ENCODE data around the gene ADRB2. TPM values are rescaled to one million over a fixed set of nuclear protein-coding genes. Genes with fewer than 3 reads are reported as not detected.

ADRB2 gene
- total and polyA plus RNA-seq, 9 donors: 0.41 to 1.4 (median 0.89) TPM

- H3K4me3 ChIP-seq (ENCODE audit: low read length): no peak overlapping the region
- H3K4me1 ChIP-seq (ENCODE audit: control insufficient read depth, insufficient read depth, low read length): no peaks in the 10 kb centered on the region
- no peak for DNase-seq
- WGBS (ENCODE audit: insufficient coverage): 100% methylated on average over 1 of the region's 1 CpG
- no peaks in the 10 kb centered on the region for H3K27me3 ChIP-seq (ENCODE audit: control insufficient read depth, insufficient read depth, low read length)
- no peak overlapping the region for H3K27ac ChIP-seq (ENCODE audit: low read length)
- H3K36me3 ChIP-seq (ENCODE audit: control insufficient read depth, insufficient read depth, low read length): no peaks in the 10 kb centered on the region
- H3K9me3 ChIP-seq (replicated peaks; ENCODE audit: control insufficient read depth, low read depth, low read length): no peaks in the 10 kb centered on the region
These were observed 14.1 kb downstream of the ADRB2 start for GRCh38 chr5:148840531-148840930.

- H3K4me1 ChIP-seq (ENCODE audit: control insufficient read depth, insufficient read depth, low read length): no peaks in the 10 kb centered on the region
- no peak overlapping the region for H3K27ac ChIP-seq (ENCODE audit: low read length)
These were observed 15.1 kb downstream of the ADRB2 start for GRCh38 chr5:148841519-148841918.

GRCh38 chr5:148842161-148842560 lies 15.8 kb downstream of the ADRB2 start:
- no peaks in the 10 kb centered on the region for H3K4me1 ChIP-seq (ENCODE audit: control insufficient read depth, insufficient read depth, low read length)
- WGBS (ENCODE audit: insufficient coverage): 71% methylated on average over 1 of the region's 2 CpGs
- H3K9me3 ChIP-seq (replicated peaks; ENCODE audit: control insufficient read depth, low read depth, low read length): no peaks in the 10 kb centered on the region
- no peak overlapping the region for H3K4me3 ChIP-seq (ENCODE audit: low read length)
- no peak overlapping the region for H3K27ac ChIP-seq (ENCODE audit: low read length)
- no peaks in the 10 kb centered on the region for H3K27me3 ChIP-seq (ENCODE audit: control insufficient read depth, insufficient read depth, low read length)
- H3K36me3 ChIP-seq (ENCODE audit: control insufficient read depth, insufficient read depth, low read length): no peaks in the 10 kb centered on the region
- DNase-seq: no peak

More at GRCh38 chr5:148841519-148841918, 15.1 kb downstream of the ADRB2 start:
- WGBS (ENCODE audit: insufficient coverage): 50% methylated on average over 2 of the region's 3 CpGs
- Histone ChIP-seq H3K4me3 (ENCODE audit: low read length) (no peak overlapping the region), H3K9me3 (replicated peaks; ENCODE audit: control insufficient read depth, low read depth, low read length) (no peaks in the 10 kb centered on the region), H3K36me3 (ENCODE audit: control insufficient read depth, insufficient read depth, low read length) (no peaks in the 10 kb centered on the region), H3K27me3 (ENCODE audit: control insufficient read depth, insufficient read depth, low read length) (no peaks in the 10 kb centered on the region)
- no peak for DNase-seq

GRCh38 chr5:148843510-148844318 lies 17.3 kb downstream of the ADRB2 start:
- Histone ChIP-seq H3K4me1 (ENCODE audit: control insufficient read depth, insufficient read depth, low read length) (no peaks in the 10 kb centered on the region), H3K27ac (ENCODE audit: low read length) (no peak overlapping the region), H3K36me3 (ENCODE audit: control insufficient read depth, insufficient read depth, low read length) (no peaks in the 10 kb centered on the region), H3K27me3 (ENCODE audit: control insufficient read depth, insufficient read depth, low read length) (no peaks in the 10 kb centered on the region), H3K9me3 (replicated peaks; ENCODE audit: control insufficient read depth, low read depth, low read length) (no peaks in the 10 kb centered on the region), H3K4me3 (ENCODE audit: low read length) (no peak overlapping the region)
- WGBS (ENCODE audit: insufficient coverage): 50% methylated on average over 3 of the region's 10 CpGs
- DNase-seq: peak; percentile 49

GRCh38 chr5:148844433-148845280 lies 18.2 kb downstream of the ADRB2 start:
- Histone ChIP-seq H3K4me1 (ENCODE audit: control insufficient read depth, insufficient read depth, low read length) (no peaks in the 10 kb centered on the region), H3K9me3 (replicated peaks; ENCODE audit: control insufficient read depth, low read depth, low read length) (no peaks in the 10 kb centered on the region), H3K27me3 (ENCODE audit: control insufficient read depth, insufficient read depth, low read length) (no peaks in the 10 kb centered on the region), H3K4me3 (ENCODE audit: low read length) (no peak overlapping the region), H3K36me3 (ENCODE audit: control insufficient read depth, insufficient read depth, low read length) (no peaks in the 10 kb centered on the region), H3K27ac (ENCODE audit: low read length) (no peak overlapping the region)
- 78% methylated on average over 5 of the region's 7 CpGs for WGBS (ENCODE audit: insufficient coverage)
- no peak for DNase-seq

- Histone ChIP-seq H3K27ac (ENCODE audit: low read length) (no peak overlapping the region), H3K36me3 (ENCODE audit: control insufficient read depth, insufficient read depth, low read length) (no peaks in the 10 kb centered on the region), H3K4me3 (ENCODE audit: low read length) (no peak overlapping the region), H3K9me3 (replicated peaks; ENCODE audit: control insufficient read depth, low read depth, low read length) (no peaks in the 10 kb centered on the region), H3K4me1 (ENCODE audit: control insufficient read depth, insufficient read depth, low read length) (no peaks in the 10 kb centered on the region), H3K27me3 (ENCODE audit: control insufficient read depth, insufficient read depth, low read length) (peaks cover 3% of the 10 kb centered on the region)
- no peak for DNase-seq
These were observed 20.5 kb downstream of the ADRB2 start for GRCh38 chr5:148846930-148847329.

- Histone ChIP-seq H3K4me1 (ENCODE audit: control insufficient read depth, insufficient read depth, low read length) (no peaks in the 10 kb centered on the region), H3K36me3 (ENCODE audit: control insufficient read depth, insufficient read depth, low read length) (no peaks in the 10 kb centered on the region), H3K27ac (ENCODE audit: low read length) (no peak overlapping the region), H3K9me3 (replicated peaks; ENCODE audit: control insufficient read depth, low read depth, low read length) (no peaks in the 10 kb centered on the region), H3K27me3 (ENCODE audit: control insufficient read depth, insufficient read depth, low read length) (peaks cover 3% of the 10 kb centered on the region), H3K4me3 (ENCODE audit: low read length) (no peak overlapping the region)
- DNase-seq: no peak
- no CpG with 5 or more reads among the region's 2 CpGs for WGBS (ENCODE audit: insufficient coverage)
These were observed 21.0 kb downstream of the ADRB2 start for GRCh38 chr5:148847456-148847855.

GRCh38 chr5:148848393-148849031 lies 22.1 kb downstream of the ADRB2 start:
- H3K27ac ChIP-seq (ENCODE audit: low read length): no peak overlapping the region
- no peak overlapping the region for H3K4me3 ChIP-seq (ENCODE audit: low read length)
- no peak for DNase-seq
- H3K36me3 ChIP-seq (ENCODE audit: control insufficient read depth, insufficient read depth, low read length): no peaks in the 10 kb centered on the region
- H3K9me3 ChIP-seq (replicated peaks; ENCODE audit: control insufficient read depth, low read depth, low read length): no peaks in the 10 kb centered on the region
- no peaks in the 10 kb centered on the region for H3K4me1 ChIP-seq (ENCODE audit: control insufficient read depth, insufficient read depth, low read length)
- 83% methylated on average over 3 of the region's 3 CpGs for WGBS (ENCODE audit: insufficient coverage)
- H3K27me3 ChIP-seq (ENCODE audit: control insufficient read depth, insufficient read depth, low read length): peaks cover 3% of the 10 kb centered on the region

GRCh38 chr5:148849461-148849860 lies 23.1 kb downstream of the ADRB2 start:
- H3K4me3 ChIP-seq (ENCODE audit: low read length): no peak overlapping the region
- DNase-seq: no peak
- H3K4me1 ChIP-seq (ENCODE audit: control insufficient read depth, insufficient read depth, low read length): no peaks in the 10 kb centered on the region
- no peak overlapping the region for H3K27ac ChIP-seq (ENCODE audit: low read length)
- WGBS (ENCODE audit: insufficient coverage): no CpG with 5 or more reads among the region's 4 CpGs
- no peaks in the 10 kb centered on the region for H3K36me3 ChIP-seq (ENCODE audit: control insufficient read depth, insufficient read depth, low read length)
- H3K27me3 ChIP-seq (ENCODE audit: control insufficient read depth, insufficient read depth, low read length): peaks cover 3% of the 10 kb centered on the region
- no peaks in the 10 kb centered on the region for H3K9me3 ChIP-seq (replicated peaks; ENCODE audit: control insufficient read depth, low read depth, low read length)

GRCh38 chr5:148850836-148851235 lies 24.4 kb downstream of the ADRB2 start:
- H3K9me3 ChIP-seq (replicated peaks; ENCODE audit: control insufficient read depth, low read depth, low read length): no peaks in the 10 kb centered on the region
- H3K36me3 ChIP-seq (ENCODE audit: control insufficient read depth, insufficient read depth, low read length): no peaks in the 10 kb centered on the region
- peaks cover 3% of the 10 kb centered on the region for H3K27me3 ChIP-seq (ENCODE audit: control insufficient read depth, insufficient read depth, low read length)
- no peak for DNase-seq
- peaks cover 5% of the 10 kb centered on the region for H3K4me1 ChIP-seq (ENCODE audit: control insufficient read depth, insufficient read depth, low read length)
- no peak overlapping the region for H3K4me3 ChIP-seq (ENCODE audit: low read length)
- WGBS (ENCODE audit: insufficient coverage): no CpG with 5 or more reads among the region's 2 CpGs
- no peak overlapping the region for H3K27ac ChIP-seq (ENCODE audit: low read length)
